Dermis blood vessel endothelial cell (primary cell): Measurements from ENCODE around the gene SH3BP2. TPM values are rescaled to one million over a fixed set of nuclear protein-coding genes. Genes with fewer than 3 reads are reported as not detected.
A peak's percentile ranks its signal among the peaks of the same experiment; 100 is the strongest.

Experiments
- DNase-seq: peaks from one replicate; pipeline ENCODE4 v3.0.0; 2010
- total RNA-seq: library from RNA; depleted of rRNA; stranded (reverse); fragments of >200 nt; gene quantifications from 2 replicates; pipeline ENCODE4 v1.2.3, GENCODE V29; 2014

Gene SH3BP2
- total RNA-seq, 1 donor from 2014 or later: 26.4 TPM

DNA sequence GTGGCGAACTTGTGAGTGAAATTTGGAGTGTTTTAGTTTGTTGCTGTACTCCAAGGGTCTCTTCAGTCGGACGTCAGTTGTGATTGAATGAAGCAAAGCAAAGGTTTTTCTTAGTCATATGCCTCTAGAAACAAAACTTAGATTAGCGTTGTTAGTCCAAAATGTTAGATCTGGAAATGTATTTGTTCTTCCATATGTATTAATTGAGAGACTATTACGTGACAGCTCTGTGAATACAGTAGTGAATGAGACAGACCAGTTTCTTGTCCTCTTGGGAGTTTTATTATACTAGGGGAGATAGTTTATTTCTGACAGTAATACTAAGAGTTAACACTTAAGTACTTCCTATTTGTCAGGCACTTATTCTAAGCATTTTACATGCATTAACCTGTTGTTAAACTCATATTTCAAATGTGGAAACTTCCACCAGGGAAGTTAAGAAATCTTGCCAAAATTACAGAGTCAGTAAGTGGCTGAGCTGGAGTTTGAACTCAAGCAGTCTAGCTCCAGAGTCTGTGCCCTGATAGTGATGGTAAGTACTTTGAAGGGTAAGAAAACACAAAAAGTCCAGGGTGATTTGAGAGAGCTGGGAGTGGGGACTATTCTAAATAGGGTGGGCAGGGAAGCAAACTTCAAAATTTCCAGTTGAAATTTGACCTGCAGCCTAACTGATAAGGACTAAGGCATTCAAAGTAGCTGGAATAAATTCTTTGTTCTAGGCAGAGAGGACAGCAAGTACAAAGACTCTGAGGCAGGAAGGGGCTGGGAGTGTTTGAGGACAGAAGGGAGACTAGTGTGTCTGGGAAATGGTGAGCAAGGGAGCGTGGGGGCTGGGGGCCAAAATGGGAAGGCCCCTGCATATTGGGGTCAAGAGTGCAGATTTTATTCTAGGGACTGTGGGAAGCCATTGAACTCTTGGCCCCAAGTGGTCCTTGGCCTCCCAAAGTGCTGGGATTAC, 67.8 kb downstream of the SH3BP2 start:
- peak; percentile 67 for DNase-seq

DNA sequence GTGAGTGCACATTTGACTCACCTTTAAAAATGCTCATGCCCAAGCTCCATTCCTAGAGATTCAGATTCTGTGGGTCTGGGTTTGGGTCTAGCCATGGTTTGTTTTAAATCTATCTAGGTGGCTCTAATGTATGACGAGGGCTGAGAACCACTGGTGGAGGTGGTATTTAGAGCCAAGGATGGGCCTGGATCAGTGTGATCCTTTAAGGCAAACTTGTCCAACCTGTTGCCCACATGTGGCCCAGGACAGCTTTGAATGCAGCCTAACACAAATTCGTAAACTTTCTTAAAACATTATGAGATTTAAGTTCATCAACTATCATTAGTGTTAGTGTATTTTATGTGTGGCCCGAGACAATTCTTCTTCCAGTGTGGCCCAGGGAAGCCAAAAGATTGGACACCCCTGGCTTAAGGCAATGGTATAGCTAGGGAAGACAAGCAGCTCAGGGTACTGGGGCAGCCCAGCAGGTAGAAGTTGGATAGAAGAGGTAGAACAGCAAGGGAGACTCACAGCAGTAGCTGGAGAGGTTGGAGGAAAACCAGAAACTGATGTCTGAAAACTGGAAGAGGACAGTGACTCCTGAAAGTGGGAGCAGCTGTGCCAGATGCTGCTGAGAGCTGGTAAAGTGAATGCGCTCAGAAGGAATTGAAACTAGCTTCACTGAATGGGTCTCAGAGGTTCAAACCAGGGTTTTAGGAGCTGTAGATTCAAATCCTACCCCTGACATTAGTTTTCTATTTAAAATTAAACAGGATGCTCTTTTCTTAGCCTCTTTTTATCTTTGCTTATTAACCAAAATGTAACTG, 68.9 kb downstream of the SH3BP2 start:
- DNase-seq: no peak

DNA sequence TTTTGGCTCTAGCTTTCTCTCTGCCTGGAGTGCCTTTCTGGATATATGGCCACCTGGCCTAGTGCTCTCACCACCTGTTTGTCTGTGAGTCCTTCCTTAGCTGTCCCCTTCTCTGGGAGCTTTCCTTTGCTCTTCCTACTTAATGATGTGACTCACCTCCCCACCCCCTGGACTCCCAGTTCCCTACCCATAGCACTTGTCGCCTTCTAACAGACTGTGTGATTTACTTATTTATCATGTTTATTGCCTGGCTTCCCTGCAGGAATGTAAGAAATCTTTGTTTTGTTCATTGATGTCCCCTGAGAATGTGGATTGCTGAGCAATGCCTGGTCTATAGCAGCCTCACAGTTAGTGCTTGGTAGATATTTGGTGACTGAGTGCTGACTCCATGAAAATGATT, 69.6 kb downstream of the SH3BP2 start:
- DNase-seq: peak; percentile 56

DNA sequence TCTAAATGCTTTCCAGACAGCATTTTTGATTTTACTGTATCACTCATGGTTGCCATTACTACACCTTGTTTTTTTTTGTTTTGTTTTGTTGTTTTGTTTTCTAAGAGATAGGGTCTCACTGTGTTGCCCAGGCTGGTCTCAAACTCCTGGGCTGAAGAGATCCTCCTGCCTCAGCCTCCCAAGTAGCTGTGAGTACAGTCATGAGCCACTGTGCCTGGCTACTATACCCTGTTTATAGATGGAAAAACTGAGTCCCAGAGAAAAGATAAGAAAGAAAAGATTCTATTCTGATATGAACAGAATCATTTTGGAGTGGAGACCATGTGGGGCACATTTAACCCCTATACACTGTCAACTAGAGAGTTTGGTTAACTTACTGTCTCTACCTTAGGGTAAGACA, 70.8 kb downstream of the SH3BP2 start:
- DNase-seq: no peak

DNA sequence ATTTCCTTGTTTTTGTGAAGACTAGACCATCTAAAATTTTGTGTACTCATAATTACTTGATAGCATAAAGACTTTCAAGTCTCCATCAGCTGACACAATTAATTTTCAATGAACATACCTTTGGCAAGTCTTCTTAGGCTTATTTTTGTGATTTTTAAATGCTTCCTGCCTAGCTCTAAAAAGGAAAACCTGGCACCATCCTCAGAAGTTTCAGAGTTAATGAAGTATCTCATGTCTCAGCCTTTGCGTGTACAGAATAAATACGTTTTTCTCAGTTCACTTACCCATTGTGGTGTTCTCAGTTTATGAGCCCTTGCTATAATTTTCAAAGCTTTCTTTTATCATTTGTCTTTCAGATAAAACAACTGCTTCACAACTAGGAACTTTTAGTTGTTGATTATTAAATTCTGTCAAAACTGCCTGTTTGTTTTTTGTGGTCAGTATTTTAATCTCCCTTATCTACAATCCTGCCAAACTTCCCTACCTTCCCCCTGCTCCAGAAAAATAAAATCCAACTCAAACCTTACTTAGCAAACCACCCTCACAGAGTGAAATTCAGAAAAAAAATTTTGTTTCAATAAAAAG, 72.4 kb downstream of the SH3BP2 start:
- DNase-seq: no peak

DNA sequence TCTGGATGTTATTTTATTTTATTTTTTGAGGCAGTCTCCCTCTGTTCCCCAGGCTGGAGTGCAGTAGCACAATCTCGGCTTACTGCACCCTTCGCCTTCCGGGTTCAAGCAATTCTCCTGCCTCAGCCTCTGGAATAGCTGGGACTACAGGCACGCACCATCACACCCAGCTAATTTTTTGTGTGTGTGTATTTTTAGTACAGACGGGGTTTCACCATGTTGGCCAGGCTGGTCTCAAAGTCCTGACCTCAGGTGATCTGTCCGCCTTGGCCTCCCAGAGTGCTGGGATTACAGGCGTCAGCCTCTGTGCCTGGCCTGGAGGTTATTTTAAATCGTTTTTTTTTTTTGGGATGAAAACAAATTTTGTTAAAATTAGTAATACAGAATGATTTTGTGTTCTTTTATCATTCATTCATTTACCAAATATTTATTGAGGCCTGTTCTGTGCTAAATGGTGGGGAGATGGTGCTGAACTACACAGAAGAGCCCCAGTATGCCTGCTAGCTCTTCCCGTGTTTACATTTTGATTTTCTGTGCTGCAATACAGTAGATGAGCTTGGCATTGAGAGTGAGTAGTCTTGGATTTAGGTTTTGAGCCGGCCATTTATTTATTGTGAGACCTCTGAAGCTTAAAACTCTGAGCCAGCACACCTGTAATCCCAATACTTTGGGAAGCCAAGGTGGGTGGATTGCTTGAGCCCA, 73.4 kb downstream of the SH3BP2 start:
- no peak for DNase-seq

DNA sequence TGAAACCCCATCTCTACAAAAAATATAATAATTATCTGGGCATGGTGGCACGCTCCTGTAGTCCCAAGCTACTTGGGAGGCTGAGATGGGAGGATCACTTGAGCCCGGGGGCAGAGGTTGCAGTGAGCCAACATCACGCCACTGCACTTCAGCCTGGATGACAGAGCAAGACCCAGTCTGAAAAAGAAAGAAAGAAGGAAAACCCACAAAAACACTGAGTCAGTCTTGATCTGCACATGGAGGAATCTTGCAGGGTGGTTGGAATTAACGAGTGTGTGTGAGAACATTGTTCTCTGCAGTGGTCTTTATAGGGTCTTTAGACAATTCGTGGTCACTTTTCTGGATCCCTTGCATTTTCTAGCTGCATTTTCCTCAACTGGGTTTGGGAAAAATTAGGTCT, 74.0 kb downstream of the SH3BP2 start:
- DNase-seq: no peak

DNA sequence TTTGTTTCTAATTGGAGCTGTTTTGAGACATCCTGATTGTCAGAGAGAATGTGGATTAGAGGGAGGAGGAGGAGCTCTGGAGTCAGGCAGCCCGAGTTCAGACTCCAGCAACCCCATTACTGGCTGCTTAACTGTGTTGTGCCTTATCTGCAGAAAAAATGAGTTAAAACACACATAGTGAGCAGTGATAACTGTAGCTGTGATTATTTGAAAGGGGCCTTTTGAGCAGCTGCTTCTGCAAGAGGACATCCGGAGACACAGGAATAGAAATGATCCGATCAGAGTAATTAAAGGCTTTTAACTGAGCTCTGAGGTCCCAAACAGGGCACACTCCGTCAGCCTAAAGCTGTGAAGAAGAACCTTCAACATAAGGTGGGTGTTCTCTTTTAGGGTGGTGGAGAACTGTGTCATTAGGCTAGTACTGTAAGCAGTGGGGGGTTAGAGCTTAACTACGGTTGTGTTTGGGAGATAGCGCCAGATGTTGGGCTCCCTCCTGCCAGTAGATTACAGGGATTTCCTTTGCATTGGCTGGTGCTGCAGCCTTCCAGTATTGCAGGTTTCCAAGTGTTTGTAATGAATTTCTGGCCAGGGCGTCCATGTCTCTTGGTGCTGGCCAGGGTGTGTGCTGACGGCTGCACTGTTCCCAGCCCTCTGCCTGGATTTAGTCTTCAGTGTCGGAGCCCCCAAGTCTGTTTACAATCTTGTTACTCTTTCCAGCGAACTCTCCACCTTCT, 75.0 kb downstream of the SH3BP2 start:
- peak; percentile 44 for DNase-seq

DNA sequence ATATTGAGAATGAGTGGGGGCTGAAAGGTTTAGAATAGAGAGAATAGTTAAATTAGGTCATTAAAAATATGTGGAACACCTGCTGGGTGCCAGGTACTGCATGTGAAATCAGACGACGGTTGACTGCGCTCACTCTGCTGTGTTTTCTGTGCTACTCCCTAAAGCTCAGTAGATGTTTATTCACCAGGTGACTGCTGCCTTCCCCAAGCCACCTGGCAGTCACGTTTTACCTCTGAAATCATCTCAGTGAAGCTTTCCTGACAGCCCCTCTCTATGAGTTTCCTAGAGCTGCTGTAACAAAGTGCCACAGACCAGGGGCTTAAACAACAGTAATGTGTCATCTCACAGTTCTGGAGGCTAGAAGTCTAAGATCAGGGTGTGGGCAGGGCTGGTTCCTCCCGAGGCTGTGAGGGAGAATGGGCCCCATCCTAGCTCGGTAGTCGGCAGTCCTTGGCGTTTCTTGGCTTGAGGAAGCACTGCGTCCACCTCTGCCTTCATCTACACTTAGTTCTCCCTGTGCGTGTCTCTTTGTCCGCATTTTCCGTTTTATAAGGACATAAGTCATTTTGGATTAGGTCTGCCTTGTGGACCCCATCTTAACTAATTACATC, 76.1 kb downstream of the SH3BP2 start:
- DNase-seq: no peak

DNA sequence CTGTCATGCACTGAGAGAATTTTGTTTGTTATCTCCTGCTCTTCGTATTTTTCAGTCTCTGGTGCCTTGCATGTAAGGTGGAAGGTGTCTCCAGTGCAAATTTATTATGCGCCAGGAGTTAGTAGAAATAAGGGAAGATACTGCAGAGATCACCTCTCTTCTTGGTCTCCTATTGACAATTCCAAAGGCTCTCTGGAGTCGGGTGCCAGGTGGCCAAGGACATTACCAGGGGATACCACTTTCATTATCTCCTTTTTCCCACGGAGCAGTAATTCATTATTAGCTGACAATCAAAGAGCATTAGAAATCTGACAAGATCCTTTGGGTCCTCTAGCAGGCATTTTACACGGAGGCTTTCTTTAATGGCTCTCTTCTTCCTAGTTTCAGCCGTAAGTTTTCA, 76.8 kb downstream of the SH3BP2 start:
- DNase-seq: no peak

DNA sequence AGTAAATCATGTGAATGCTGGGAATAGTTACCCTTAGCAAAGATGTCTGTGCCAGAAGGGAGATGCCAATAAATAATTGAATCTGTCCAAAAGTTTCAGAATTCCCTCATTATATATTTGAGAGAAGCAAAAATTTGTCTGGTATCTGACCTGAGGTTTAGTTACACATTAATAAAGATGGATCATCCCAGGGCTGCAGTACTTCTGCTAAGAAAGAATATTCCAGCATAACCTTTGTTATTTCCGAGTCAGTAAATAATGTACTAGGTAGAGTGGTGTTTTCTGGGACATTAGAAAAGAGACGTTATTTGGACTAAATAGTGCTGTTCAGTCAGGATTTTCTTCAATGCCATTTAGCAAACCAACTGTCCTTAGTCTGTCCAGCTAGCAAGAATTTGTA, 77.2 kb downstream of the SH3BP2 start:
- DNase-seq: no peak

DNA sequence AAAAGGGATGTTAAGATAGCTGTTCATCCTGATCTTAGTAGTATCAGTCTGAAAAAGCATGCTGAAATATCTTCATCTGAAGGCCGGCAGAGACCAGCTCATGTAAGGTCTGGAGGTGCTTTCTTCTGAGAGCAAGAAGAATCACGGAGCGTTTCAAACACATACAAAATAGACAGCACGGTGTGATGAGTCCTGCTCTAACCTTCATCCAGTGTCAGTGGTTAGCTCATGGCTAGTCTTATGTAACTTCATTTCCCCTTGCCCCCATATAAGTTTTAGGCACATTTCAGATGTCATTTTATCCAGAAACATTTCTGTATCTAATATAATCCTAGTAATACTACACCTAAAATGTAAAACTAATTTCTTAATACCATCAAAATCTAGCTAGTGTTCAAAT, 78.6 kb downstream of the SH3BP2 start:
- no peak for DNase-seq

DNA sequence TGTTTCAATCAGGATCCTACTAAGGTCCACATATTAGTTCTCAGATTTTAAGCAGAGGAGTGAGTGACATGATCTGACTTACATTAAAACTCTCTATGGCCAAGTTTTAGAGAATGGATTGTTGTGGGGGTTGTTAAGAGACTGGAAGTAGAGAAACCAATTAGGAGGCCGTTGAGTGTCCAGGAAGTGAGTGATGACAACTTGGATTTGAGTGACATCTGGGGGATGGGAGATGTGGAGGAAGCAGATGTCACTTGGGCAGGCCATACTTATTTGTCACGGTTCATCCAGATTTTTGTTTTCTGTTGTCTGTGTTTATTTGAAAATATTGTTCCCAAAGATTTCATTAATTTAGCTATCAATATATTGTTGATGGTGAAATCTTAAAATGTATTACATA, 79.0 kb downstream of the SH3BP2 start:
- peak; percentile 56 for DNase-seq

DNA sequence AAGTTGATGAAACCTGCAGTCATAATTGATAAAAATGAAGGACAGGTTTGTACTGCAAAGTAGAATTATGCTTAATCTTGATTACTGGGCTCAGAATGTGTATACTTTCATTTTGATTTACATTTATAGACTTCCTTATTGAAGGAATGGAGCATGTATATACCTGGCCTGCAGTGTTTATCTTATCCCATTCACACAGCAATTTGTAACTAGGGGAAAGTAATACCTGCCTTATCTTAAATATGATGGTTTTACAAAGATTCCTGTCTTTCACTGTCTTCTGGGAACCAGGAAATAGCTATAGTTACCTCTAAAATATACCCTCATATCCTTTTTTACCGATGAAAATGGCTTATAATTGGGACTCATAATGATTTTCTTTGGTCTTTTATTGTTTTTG, 80.4 kb downstream of the SH3BP2 start:
- DNase-seq: no peak

DNA sequence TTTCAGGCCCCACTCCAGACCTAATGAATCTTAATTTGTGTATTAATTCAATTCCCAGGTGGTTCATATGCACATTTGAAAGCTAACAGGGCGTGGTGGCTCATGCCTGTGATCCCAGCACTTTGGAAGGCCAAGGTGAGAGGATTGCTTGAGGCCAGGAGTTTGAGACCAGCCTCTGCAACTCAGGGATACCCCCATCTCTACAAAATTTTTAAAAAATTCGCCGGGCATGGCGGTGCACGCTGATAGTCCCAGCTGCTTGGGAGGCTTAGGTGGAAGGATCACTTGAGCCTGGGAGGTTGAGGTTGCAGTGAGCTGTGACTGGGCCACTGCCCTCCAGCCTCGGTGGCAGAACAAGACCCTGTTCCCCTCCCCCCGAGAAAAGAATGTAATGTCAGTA, 82.0 kb downstream of the SH3BP2 start:
- DNase-seq: no peak

DNA sequence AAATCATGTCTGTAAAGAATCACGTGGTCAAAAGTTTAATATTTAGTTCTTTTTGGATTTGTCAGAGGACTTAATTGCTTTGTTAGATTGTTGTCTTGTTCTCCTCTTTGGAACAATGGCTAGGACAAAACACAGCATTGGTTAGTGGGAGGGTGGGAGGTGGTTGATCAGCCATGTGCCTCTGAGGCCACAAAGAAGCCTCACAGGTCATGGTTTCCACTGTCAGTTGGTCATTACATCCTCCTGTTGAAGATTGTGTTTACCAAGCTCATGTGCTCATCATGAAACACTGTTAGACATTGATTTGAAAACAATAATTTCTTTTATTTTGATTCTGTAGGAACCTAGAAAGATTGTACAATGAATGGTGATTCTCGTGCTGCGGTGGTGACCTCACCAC, 82.7 kb downstream of the SH3BP2 start:
- no peak for DNase-seq

DNA sequence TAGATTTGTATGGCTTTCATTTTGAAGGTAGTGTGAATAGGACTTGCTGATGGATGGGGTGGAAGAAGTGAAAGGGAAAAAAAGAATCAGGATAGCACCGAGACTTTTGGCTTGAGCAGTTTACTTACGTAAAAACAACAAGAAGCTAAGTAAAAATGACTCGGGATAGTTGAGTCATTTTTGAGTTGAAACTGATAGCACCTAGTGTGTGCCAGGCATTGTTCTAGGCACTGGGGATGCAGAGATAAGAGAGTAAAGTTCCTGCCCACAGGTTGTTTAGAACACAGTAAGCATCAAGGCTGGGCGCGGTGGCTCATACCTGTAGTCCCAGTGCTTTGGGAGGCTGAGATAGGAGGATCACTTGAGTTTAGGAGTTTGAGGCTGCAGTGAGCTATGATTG, 85.5 kb downstream of the SH3BP2 start:
- DNase-seq: peak; percentile 27

DNA sequence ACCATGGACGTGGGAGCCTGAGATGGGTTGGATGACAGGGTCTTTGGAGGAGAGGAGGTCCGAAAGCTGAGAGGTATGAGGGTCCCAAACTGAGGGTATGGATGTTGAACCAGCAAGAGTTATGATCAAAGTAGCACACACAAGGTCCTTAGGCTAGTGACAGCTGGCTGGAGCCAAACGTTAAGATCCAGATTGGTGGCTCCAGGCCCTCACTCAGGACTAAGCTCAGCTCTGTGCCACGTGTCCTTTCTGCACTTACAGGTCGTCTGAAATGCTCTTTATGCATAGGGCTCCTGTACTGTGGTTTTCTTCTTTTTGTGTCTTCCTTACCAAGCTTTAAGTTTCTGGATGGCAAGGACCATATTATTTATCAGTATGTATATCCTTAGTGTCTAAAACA, 86.1 kb downstream of the SH3BP2 start:
- DNase-seq: no peak

DNA sequence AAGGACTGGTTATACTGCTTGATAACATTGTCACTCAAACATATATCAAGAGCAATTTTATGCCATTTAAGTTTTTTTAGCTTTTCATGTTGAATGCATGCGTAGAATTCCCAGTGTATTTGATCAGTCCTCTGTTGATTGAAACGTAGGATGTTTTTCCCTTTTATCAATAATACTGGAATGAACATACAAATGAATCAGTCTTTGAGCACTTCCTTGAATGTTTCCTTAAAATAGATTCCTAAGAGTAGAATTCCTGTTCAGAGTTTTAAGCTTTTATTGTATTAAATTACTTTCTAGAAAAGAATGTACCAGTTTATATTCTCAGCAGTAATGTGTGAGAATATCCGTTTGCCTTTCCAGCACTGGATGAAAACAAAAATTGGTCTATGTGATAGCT, 88.5 kb downstream of the SH3BP2 start:
- peak; percentile 63 for DNase-seq

DNA sequence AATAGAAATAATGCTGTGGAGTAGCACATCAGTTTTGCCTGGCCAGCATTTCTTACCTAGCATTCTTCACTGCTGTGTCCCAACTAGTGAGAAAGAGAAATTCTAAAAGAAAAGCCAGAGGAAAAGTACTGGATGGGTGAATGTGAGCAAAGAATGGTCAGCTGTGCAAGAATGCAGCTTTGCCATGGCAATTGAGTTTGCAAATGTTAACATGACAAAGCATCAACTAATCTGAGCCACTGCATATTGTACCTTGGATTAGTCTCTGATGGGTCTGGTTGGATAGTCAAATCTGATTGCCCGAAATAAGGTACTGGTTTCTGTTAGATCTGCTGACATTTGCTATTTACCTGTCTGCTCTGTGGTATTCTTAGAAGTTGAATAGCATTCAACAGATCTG, 89.5 kb downstream of the SH3BP2 start:
- DNase-seq: peak; percentile 27

DNA sequence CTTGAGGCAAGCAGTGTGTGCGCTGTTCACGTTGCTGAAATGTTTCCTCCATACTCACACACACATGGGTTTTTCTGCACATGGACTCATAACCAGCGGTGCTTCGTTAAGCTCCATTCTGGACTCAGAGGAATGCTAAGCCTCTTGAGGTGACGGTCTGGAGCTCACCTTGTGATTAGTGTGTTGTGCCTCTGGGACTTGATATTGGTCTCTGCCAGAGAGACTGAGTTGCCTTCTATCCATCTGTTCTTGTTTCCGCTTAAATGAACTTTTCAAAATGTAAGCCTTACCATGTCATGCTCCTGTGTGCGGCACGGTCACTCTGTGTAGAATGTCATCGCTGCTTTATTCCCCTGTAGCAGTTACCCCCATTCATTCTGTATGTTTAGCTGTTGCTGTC, 93.3 kb downstream of the SH3BP2 start:
- no peak for DNase-seq

DNA sequence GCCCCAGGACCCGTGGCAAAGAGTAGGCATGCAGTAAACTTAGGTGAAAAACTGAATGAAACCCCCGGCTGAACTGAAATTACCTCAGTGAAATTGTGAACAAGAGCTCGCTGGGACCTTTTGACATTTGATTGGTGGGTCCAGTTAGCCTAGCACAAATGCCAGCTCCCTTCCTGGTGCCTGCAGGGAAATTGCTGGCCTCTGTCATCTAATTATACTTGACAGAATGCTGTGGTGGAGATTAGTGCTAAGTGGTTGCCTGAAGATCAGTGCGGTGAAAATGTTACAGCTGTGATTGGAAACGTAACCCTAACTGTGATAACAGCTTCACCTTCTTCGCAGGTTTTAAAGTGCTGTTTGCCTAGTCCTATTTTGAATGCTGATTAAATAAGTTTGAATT, 93.7 kb downstream of the SH3BP2 start:
- DNase-seq: no peak
